HG03108 (cell line): ENCODE data around the gene KICS2.
"Not testable (repeated sequence)": the region's sequence is repeated elsewhere in the genome, so short reads cannot be mapped to it uniquely, and the experiment has no call there.

Source experiments
- ATAC-seq: cut with Tn5 transposase; IDR thresholded peaks from one replicate; pipeline ENCODE4 v1.9.1; 2021; ENCODE audit warnings: moderate library complexity; ENCODE audit not compliant: unreplicated experiment

The KICS2 gene

DNA sequence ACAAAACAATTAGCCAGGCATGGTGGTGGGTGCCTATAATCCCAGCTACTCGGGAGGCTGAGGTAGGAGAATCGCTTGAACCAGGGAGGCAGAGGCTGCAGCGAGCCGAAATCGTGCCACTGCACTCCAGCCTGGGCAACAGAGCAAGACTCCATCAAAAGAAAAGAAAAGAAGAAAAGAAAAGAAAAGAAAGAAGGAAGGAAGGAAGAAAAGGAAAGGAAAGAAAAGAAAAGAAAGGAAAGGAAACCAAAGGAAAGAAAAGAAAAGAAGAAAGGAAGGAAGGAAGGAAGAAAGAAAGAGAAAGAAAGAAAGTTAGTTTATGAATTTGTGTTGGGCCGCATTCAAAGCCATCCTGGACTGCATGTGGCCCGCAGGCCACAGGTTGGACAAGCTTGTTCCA is 4.5 kb downstream of the KICS2 start:
- ATAC-seq, result not testable (repeated sequence)

DNA sequence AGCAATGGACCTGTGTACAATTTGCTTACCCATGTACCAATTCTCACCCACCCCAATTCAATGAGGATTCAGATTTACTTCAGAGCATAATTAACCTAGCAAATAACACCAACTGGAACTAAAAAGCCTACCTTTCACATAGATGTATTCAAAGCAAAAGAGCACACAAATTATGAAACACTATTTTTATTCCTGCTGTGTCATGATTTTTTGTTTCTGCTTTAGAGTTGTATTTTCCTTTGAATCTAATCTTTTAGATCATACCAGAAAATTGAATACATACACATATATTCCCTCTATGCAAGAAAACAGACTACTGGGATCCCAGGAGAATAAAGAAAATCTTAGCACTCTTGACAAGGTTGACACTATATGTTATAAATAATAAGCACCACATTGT is 5.9 kb downstream of the KICS2 start:
- no peak for ATAC-seq

DNA sequence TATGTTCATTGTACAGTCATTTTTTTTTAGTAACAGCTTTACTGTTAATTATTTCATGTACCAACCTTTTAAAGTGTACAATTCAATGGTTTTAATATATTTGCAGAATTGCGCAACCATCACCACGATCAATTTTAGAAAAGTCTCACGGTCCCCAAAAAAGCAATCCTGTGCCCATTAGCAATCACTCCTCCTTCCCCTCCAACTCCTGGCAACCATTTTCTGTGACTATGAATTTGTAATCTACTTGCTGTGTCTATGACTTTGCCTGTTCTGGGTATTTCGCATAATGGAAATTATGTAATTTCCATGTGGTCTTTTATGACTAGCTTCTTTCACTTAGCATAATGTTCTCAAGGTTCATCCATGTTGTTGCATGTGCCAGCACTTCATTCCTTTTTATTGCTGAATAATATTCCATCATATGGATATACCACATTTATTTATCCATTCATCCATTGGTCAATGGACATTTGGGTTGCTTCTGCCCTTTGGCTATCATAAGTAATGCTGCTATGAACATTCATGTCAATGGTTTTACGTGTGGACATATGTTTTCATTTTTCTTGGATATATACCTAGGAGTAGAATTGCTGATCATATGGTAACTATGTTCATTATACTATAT is 9.9 kb downstream of the KICS2 start:
- no peak for ATAC-seq

DNA sequence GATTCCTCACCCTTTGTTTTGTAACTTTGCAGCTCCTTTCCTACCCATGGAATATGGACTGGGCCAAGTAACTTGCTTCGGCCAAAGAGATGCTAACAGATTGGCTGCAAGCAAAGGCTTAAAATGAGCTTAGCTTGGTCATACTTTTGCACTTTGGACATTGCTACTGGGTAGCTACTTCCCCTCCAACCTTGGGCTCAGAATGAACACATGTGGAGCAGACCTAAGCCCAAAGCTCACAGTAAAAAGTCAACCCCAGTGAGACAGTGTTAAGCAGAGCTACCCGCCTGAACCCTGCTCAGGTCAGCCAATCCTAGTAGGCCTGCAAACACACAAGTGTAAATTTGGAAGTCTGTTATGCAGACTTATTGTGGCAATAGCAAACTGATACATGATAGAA is 14.6 kb downstream of the KICS2 start:
- no peak for ATAC-seq

DNA sequence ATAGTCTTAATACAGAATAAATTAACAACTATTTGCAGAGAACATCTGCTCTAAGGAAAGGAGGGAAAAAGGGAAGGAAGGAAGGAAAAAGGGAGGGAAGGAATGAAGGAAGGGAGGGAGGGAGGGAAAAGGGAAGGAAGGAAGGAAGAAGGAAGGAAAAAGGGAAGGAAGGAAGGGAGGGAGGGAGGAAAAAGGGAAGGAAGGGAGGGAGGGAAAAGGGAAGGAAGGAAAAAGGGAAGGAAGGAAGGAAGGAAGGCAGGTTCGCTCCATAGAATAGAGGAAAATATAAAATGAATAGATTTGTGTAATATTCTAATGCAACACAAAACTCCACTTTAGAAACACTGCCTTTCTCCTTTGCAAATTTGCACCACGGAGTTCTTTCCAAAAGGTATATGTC is 16.6 kb downstream of the KICS2 start:
- no peak for ATAC-seq

DNA sequence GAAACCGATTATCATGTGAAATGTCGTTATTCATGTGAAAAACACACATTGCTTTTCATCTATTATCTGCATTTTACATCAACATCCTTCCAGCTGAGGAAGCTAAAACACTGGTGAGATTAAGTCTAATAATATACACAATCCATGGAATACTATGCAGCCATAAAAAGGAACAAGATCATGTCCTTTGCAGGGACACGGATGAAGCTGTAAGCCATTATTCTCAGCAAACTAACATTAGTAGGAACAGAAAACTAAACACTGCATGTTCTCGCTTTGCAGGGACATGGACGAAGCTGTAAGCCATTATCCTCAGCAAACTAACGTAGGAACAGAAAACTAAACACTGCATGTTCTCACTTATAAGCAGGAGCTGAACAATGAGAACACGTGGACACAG is 18.3 kb downstream of the KICS2 start:
- no peak for ATAC-seq

DNA sequence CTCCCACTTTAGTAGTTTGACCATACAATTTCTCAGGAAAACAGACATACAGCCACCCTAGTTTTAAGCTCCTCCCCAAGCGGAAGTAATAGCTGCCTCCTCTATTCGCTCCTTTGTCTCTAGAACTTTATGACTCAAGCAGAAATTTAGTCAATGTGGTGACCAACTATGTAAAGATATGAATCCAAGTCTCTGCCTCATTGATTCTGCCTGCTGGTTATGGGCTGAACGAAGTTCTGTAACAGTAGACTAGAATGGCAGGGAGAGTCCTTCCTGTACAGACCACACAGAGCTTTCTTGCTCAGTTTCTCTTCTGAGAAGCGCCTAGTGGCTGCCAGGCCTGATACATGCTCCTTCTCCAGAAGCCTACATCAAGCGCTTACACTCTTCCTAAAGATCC is 19.1 kb downstream of the KICS2 start:
- ATAC-seq, result no peak

DNA sequence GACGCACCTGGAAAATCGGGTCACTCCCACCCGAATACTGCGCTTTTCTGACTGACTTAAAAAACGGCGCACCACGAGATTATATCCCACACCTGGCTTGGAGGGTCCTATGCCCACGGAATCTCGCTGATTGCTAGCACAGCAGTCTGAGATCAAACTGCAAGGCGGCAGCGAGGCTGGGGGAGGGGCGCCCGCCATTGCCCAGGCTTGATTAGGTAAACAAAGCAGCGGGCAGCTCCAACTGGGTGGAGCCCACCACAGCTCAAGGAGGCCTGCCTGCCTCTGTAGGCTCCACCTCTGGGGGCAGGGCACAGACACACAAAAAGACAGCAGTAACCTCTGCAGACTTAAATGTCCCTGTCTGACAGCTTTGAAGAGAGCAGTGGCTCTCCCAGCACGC is 26.3 kb downstream of the KICS2 start:
- ATAC-seq, result not testable (repeated sequence)

DNA sequence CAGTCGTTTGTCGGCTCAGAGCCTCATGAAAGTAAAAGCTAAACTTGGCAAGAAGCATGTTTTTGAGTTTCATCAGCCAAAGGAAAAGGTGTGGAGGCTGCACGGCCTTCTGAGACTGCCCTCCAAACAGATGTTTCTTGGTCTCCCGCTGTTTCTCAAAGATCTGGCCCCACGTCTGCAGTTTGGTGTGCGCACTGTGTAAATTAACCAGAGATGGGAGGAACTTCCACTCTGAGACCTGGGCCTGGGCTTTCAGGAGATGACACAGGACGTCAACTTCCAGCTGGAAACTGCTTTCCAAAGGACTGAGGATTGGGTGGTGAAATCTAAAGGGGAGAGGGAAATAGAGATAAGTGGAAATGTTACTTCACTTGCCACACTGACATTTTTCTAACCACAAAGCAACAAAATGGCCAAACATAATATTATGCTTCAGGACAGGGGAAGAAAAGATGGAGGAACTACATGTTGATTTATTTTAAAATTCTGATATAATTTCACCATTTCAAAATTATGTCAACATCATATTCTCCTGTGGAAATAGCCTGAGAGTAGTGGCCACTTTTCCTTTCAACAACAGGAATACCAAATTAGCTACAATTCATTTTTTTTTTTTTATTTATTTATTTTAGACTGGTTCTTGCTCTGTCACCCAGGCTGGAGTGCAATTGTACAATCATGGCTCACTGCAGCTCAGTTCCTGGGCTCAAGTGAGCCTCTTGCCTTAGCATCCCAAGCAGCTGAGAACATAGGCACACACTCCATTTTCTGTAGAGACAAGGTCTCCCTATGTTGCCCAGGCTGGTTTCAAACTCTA is 27.6 kb downstream of the KICS2 start:
- ATAC-seq, result no peak

DNA sequence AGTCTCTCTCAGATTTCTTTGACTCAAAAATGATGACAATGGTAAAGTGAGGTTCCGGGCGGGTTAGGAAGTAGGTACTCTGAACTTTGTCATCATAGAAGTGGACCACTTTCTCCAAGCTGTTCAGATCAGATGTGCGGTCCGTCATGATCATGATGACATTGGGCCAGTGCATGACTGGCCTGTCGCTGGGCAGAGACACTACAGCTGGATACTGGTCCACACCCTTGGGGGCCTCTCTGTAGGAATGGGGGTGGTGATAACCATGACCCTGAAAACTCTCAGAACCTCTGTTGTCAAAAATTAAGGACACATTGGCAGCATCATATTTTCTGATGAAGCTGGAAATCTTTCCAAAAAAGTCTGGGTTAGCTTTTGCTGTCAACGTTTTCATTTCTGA is 28.2 kb downstream of the KICS2 start:
- no peak for ATAC-seq

DNA sequence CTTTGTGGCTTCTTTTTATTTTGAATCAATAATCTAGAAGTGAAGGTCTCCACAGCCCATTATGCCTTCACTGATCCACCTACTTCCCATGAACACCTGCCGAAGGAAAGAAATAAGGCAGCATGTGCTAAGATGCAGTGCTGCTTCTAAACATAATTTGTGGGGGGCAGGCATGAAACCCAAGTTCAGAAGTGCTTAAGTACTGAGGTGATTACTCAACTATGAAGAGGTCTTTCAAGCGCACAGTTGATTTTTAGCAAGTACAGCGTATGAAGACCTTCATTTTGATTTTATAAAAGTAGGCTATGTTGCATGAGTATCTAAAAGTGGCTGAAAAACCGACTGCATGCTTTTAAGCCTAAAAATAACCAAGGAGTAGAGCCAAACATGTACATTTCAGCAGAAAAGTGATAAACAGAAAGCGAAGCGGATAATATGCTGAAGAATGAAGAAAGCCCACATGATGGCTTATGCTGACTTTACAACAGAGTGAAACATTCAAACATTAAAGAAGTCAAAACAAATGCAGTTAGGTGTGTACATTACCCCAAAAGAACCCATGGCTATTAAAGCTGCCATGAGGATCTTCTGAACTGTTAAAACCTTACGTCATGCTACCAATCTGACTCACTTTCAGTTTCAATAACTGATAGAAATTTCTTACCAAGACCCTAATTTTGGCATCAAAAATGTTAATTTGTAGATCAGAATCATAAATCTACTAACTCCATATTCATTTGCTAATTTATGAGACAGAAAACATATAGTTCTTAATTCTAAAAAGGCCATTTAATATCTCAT is 29.3 kb downstream of the KICS2 start:
- peak; percentile 88 for ATAC-seq

DNA sequence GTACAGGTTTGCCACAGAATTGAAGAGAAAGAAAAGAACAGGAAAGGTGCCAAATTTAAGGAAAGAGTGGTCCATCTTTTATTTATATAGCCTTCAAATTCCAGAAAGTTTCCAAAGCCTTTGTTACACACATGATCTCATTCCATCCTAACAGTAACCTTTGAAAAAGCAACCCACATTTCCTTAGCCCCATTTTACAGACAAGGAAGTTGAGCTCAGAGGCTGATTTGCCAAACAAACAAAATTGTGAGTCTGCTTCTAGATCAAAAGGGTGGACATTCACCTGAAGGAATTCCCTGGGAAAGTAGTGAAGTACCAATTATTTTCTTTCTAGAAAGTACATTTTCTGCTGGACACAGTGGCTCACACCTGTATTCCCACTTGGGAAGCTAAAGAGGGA is 32.0 kb downstream of the KICS2 start:
- no peak for ATAC-seq

DNA sequence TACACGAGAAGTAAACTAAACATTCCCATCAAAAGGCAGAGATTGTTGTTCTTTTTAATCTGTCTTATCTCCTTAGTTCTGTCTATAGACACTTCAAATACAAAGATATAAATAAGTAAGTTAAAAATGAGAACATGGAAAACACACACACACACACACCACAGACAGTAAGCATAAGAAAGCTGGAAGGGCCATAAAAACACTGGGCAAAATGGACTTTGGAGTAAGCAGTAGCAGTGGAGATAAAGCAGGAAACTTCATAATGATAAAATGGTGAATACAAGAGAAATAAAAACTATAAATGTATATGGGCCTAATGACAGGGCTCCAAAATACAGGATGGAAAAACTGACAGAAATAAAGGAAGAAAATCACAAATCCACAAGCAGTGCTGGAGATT is 32.6 kb downstream of the KICS2 start:
- no peak for ATAC-seq

DNA sequence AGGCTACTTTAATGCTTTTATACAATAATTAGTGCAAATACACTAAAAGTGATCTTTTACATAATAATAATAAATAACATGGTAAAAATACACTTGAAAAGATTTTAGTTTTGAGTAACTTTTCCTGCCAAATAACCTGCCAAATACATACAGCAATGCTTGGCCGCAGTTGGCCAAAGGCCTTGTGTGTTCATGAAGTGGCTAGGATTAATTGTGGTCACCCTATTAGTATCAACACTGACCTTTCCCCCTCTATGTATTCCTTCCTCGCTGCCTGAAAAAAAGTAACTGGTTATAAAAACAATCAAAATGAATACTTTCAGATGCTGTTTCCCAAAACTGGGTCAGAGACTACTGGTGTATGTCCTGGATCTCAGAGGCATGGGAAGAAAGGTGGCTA is 34.3 kb downstream of the KICS2 start:
- ATAC-seq, result no peak

DNA sequence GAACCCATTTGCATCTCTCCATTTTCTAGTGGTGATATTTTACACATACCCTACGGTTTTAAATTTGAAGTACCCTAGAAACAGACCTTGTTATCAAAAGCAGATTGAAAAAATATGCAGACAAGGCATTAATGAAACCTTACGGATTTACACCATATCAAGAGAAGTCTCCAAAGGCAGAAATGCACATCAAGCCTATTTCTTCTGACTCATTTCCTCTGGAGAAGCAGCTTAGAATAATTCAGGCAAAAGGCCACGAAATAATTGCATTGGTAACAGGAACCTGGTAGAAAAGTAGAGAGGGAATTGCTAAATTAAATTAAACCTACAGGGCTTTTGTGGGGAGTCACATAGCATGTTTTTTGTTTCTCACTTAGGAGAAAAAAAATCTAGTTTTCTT is 34.7 kb downstream of the KICS2 start:
- no peak for ATAC-seq

DNA sequence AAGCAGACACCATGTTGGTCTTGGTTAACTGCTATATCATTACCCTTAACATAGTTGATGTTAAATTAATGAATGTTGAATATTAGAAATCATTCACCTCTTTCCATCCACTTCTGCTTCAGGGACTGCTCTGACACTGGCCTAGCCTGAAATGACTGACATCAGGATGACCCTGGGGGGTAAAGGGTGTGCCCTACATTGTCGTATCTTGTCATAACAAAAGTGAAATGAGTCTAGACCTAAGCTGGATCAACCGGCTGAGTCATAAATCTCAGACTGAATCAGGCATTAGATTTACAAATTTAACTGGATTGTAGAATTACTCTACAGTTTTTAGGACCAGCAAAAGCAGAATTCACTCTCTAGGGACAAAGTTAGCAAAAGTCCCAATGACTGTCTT is 35.3 kb downstream of the KICS2 start:
- peak; percentile 89 for ATAC-seq

DNA sequence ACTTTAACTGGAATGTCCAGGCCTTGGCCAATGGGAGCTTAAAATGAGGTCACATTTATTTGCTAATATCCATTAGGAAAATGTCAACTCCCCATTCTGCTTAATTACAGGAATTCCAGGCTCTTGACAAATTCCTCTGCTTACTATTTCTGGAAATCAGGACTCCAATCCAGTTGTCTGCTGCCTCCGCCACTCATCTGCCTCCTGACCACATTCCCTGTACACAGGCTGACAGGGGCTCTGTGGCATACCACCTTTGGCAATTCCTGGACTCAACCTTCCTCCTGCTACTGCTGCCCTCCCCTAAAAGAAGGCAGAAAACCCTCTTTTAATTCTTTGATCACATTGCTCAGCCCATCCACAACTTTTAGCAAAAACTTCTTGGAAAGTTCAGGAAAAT is 37.9 kb downstream of the KICS2 start:
- no peak for ATAC-seq

DNA sequence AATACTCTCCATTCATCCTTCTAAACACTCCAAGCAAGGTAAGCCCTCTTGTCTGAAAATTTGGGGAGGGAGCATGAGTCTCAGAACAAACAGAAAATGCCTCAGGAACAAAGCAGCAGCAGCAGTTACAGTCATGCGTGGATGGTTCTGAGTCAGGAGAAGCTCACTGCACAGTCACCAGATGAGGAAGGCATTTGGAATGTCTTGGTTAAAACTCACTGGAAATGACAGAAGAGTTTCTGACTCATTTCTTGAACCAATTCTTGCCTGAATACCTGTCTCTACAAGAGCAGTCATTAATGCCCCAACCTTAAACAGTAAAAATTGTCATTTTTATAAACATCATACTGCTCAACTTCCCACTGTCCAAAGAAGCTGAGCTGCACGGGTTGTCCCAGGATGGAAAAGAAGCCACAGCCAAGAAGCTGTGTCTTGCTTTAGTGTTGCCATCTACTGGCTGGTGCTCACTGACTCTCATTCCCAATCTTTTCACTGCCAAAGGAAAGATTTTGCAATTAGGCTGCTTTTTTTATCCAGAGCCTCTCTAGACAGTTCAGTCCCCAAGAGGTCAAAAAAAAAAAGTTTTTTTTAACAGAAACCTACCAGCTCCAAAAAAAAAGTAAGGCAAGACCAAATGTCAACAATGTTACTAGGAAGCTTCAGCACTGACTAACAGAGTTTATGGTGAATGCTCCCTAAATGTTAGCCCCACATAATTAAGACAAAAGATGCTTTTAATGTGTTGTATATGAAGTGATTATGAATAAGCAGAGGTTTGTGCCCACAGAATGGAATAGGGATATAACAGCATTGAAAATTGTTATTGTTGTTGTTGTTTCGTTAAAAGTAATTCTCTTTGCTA is 40.4 kb downstream of the KICS2 start:
- ATAC-seq, result no peak

DNA sequence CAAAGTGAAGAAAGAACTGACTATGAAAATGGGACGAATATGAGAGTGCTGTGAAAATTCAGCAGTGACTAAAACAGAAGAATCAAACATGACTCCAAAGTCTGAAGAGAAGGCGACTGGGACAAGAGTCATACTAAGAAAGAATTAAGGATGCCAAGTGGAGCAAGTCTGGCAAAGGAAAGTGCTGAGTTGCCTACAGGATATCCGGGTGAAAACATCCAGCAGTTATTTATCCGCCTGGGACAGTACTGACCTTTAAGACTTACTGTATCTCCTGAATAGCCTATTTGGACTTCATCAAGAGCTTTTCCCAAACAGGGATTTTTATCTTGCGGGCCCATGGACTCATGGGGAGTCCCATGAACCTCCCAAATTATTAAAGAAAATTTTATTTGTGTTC is 41.1 kb downstream of the KICS2 start:
- ATAC-seq, result no peak

DNA sequence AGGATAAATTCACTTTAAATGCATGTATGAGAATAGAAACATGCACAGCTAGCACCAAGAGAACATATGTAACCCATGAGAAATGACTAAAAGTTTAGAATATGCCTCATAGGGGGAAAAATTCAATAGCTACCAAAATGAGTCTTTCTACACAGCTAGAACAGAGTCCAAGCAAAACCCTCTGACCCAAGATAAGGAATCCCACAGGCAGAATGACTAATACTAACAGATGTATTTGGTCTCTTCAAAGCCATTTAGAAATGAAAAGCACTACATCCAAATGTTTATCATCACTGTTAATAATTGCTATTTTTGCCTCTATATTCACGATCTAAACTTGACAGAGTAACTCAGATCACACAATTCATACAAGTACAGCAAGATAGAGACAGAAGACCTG is 44.0 kb downstream of the KICS2 start:
- ATAC-seq, result no peak

DNA sequence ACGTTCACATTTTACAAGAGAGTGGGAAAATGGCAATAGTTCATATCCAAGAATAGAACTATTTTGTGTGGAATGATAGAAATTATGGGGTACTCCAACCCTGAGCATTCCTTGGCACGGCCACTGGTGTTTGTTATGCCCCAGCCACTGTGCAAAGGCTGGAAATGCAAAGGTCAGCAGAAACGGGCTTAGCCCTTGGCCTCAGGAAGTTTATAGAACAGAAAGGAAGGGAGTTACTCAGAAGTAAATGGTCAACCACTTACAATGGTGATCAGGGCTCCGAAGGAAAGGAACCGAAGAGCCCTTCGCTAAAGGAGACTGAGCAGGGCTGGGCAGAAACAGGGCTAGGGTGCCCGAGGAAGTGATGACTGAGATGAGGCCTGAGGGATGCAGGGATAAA is 45.1 kb downstream of the KICS2 start:
- ATAC-seq, result no peak
